ENCODE data around the gene WDR86. TPM values are rescaled to one million over a fixed set of nuclear protein-coding genes. Genes with fewer than 3 reads are reported as not detected.

Gene WDR86
- polyA plus RNA-seq, 6 donors from 2014 or later, result 1.4 to 3.5 (median 1.9) TPM

DNA sequence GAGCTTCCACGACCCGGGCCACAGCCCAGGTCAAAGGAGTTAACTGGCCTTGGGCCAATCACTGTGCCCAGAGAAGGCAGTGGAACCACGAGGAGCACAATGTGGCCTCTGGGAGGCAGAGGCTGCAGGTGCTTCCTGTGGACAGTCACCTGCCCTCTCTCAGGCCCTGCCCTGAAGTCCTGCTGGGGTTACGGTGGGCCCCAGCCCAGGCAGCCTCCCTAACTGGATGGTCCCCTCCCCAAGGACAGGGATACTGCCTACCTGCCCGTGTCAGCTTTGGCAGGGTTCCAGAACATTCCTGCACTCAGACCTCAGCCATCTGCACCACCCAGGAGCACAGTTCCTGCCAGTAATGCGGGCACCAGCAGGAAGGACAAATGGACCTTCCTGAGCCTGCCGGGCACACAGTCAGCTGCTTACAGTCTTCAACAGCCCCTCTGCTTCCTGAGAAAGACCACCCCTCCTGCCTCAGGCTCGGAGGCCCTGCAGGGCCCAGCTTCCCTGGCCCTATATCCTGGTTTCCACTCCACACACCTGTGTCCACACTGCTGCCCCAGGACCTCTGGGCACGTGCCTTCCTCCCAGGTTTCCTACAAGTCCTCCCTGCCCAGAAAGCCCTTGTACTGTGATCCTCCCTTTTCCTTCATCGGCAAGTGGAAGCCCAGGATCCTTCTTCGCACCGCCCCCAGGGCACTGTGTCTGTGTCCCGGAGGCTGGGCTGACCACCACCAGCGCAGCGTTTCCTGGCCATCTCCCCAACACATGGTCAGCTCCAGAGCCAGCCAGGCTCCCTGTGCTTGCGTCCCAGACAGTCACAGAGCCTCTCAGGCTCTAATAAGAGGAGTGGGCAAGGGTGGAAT lies 23.3 kb downstream of the WDR86 start:
- DNase-seq, result no peak
- no peak for ATAC-seq (ENCODE audit: low read depth in 2 of 2)
- Mint-ChIP-seq H3K27me3 (peaks cover 7 to 30% (median 29%) of the 10 kb centered on the region in 3 donors), H3K36me3 (no peaks in the 10 kb centered on the region), H3K27ac (peak overlapping the region in 2 of 6 donors; percentile 52 to 97), H3K9me3 (no peaks in the 10 kb centered on the region), H3K4me1 (peaks cover 7 to 12% (median 8%) of the 10 kb centered on the region in 3 donors), H3K4me3 (no peak overlapping the region)

DNA sequence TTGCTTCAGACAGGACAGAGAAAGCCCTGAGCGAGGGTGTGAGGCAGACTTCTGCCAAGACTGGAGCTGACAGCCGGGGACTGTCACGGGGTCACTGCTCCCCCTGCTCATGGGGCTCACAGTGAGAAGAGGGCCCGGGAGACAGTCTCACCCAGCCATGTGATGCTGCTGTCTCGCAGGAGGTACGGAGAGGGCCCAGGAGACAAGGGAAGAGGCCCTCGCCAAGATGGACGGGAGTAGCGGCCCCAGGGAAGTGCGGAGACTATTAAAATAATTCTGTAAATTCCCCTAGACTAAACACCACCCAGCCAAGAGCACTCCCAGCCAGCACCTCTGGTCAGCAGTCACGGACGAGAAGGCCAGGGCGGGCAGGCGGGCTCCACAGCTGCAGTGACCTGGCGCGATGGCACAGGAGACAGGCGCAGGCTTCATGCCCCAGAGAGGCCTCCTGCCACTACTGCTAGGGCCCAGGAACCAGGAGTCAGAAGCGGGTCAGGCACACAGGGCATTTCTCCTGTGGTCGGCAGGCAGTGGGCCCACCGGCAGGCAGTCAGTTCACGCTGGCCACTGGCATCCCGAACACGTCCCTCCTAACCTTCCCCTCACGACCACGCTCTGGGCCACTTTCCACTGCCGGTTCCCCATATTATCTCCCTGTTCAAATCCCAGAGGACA lies 24.1 kb downstream of the WDR86 start:
- ATAC-seq (ENCODE audit: low read depth in 2 of 2) (no peak), DNase-seq (no peak)
- Mint-ChIP-seq H3K4me1 (peaks cover 11 to 15% (median 12%) of the 10 kb centered on the region in 3 donors), H3K9me3 (no peaks in the 10 kb centered on the region), H3K36me3 (no peaks in the 10 kb centered on the region), H3K4me3 (no peak overlapping the region), H3K27me3 (peaks cover 6 to 24% (median 22%) of the 10 kb centered on the region in 3 donors), H3K27ac (peak overlapping the region in 3 of 6 donors; percentile 47 to 97 (median 52))

DNA sequence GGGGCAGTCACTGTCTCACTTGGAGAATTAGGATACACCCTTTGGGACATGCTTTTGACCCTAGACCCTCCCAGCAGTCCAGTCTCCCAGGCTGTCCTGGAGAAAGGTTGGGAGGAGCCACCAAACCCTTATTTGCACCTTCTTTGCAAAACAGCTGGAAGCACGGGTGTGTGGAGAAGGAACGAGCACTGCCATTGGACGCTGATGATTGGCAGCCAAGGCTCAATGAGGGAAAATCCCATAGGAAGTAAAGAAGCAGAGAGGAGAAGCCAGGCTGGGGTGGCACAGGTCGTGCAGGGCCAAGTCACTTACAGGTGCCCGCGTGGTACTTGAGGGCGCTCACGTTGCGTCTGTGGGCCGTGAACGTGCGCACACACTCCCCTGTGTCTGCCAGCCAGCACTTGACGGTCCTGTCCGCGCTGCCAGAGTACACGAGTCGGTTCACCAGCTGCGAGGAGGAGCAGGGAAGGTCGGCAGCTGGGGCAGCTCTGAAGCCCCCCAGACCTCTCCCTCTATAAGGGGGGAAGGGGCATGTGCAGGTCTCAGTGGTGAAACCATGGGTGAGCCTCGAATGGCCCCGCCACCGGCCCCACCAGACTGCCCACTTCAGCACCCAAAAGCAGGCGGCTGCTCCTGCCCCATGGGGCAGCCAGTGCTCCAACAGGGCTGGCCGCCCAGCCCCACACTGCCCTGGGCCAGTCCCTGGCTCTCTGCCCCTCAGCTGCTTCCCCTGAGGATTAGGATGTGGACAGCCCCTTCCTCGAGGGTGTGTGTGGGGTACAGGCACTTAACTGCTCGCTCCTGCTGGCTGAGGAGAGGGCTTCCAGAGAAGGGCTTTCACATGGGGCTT lies 24.8 kb downstream of the WDR86 start:
- Mint-ChIP-seq H3K4me3 (no peak overlapping the region), H3K36me3 (no peaks in the 10 kb centered on the region), H3K27ac (peak overlapping the region in 4 of 6 donors; percentile 95 to 97 (median 96)), H3K27me3 (peaks cover 0 to 17% (median 16%) of the 10 kb centered on the region in 3 donors), H3K4me1 (peaks cover 13 to 18% (median 18%) of the 10 kb centered on the region in 3 donors), H3K9me3 (no peaks in the 10 kb centered on the region)
- ATAC-seq (ENCODE audit: low read depth in 2 of 2) (no peak), DNase-seq (no peak)

DNA sequence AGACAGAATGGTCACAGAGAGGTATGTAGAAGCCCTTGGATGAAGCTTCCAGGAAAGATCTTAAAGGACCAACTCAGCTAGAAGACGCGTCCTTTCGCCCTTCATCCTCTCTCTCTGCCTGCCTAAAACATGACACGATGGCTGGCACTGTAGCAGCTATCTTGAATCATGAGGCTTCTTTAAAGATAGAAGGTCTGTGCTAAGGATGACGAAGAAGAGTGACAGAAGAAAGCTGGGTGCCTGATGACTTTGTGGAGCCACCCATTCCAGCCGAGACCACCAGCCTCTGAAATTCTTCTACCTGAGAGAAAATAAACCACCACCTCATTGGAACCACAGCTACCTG lies 25.5 kb downstream of the WDR86 start:
- H3K9me3 Mint-ChIP-seq, result no peaks in the 10 kb centered on the region
- peak overlapping the region; percentile 50 to 97 (median 86) for H3K27ac Mint-ChIP-seq
- no peak for ATAC-seq (ENCODE audit: low read depth in 2 of 2)
- peaks cover 13 to 21% (median 18%) of the 10 kb centered on the region in 3 donors for H3K4me1 Mint-ChIP-seq
- H3K27me3 Mint-ChIP-seq, result peaks cover 0 to 10% (median 9%) of the 10 kb centered on the region in 3 donors
- DNase-seq, result no peak
- peak overlapping the region in 2 of 8 donors; percentile 52 to 58 for H3K4me3 Mint-ChIP-seq
- no peaks in the 10 kb centered on the region for H3K36me3 Mint-ChIP-seq

DNA sequence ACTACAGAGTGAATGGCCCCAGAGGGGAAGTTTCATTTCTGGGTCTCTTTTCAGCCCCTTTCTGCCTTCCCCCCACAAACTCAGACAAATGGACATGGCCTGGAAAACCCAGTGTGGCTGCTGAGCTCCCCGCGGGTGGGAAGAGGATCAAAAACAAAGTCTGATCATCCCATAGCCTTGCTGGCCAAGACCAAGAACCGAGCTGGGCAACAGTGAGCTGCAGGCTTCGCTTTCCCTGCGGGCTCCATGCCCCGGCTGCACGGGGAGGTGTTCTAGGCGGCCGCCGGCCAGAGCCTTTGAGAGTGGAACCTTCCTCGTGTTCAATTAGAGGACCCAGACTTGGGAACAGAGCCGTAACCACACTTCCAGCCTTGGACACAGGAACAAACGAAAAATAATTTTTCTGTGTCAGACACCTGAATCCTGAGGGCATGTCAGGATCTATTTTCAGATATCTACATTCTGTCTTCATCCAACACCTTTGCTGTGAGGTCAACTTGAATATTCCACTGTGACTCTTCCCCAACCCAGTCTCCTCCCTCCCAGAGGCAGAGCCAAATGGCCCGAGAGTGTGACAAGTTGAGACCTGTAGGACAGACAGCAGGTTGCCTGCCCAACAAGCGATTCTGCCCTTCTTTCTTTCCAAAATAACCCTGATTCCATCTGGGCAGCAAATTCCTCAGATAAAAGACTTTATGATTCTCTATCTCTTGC lies 26.0 kb downstream of the WDR86 start:
- H3K9me3 Mint-ChIP-seq, result no peaks in the 10 kb centered on the region
- H3K4me1 Mint-ChIP-seq, result peaks cover 13 to 22% (median 21%) of the 10 kb centered on the region in 3 donors
- peak overlapping the region in 3 of 8 donors; percentile 19 to 58 (median 52) for H3K4me3 Mint-ChIP-seq
- ATAC-seq (ENCODE audit: low read depth in 2 of 2) (no peak), DNase-seq (no peak)
- H3K27me3 Mint-ChIP-seq, result peaks cover 0 to 8% (median 7%) of the 10 kb centered on the region in 3 donors
- H3K36me3 Mint-ChIP-seq, result no peaks in the 10 kb centered on the region
- peak overlapping the region; percentile 20 to 97 (median 86) for H3K27ac Mint-ChIP-seq

DNA sequence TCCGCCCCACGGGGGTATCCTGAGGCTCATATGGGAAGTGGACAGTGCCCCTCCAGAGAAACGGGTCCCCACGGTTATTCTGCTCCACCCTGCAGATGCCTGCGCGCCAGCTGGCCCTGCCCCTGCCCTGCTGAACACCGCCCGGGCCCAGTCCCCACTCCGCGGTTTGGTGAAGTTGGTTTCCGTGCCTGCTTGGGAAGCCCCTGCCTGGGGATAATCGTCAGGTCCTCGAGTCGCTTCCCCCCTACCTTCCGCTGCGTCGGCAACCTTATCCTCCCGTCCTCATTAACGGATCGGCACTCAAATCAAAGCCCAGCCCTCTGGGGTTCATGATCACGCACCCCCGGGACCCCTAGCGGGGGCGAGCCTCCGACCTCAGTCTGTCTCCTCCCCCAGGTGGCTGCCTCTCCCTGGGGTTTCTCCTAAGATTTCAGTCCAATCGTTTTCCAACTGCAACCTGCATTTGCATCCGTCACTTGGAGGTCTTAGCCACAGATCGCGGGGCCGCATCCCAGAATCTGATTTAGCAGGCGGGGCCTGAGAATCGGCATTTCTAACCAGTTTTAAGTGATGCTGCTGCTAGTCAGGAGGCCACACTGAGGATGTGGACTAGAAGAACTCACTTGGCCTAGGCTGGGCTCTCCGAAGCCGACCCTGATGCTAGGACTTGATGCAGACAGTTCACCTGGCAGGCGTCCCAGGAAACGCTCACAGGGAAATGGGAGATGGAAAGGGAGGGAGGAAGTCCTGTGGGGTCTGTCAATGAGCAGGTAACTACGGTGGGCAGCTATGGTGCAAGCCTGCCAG lies 27.6 kb downstream of the WDR86 start:
- no peaks in the 10 kb centered on the region for H3K9me3 Mint-ChIP-seq
- ATAC-seq (ENCODE audit: low read depth in 2 of 2), result peak; percentile 59 to 61
- H3K4me1 Mint-ChIP-seq, result peaks cover 13 to 29% (median 22%) of the 10 kb centered on the region in 3 donors
- peak; percentile 81 for DNase-seq
- H3K27ac Mint-ChIP-seq, result peak overlapping the region; percentile 96 to 98 (median 97)
- peaks cover 0 to 8% (median 7%) of the 10 kb centered on the region in 3 donors for H3K27me3 Mint-ChIP-seq
- H3K36me3 Mint-ChIP-seq, result peaks cover 7 to 13% of the 10 kb centered on the region in 2 donors
- H3K4me3 Mint-ChIP-seq, result peak overlapping the region; percentile 81 to 90 (median 87)

DNA sequence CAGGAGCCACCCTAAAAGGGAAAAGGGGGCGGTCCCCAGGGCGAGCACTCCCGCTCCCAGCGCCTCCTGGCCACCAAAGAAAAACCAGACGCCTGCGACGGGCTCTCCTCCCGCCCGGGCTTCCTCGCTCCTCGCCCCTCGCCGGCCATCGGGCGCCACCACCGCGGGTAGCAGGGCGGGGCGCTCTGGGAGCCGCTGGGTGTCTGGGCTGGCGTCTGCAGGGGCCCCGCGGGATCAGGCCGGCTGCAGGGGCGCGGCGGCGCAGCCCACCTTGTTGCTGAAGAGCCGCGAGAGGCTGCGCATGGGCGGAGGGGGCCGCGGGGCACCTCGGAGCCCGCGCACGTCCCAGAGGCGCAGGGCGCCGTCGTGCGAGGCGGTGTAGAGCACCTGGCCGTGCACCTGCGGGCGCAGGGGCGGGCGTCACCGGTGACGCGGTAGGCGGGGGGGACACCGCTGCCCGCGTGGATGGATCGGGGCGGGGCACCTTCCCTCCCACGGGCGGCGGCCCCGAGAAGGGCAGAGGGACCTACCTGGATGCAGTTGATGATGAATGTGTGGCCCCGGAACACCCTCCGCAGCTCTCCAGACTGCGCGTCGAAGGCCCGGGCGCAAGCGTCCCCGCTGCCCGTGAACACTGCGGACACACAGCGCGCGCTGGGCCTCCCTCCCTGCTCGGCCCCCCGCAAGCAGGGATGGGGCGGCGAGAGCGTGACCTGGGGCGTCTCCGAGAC lies 28.3 kb downstream of the WDR86 start:
- peak; percentile 75 to 77 for ATAC-seq (ENCODE audit: low read depth in 2 of 2)
- H3K4me3 Mint-ChIP-seq, result peak overlapping the region; percentile 86 to 93 (median 88)

DNA sequence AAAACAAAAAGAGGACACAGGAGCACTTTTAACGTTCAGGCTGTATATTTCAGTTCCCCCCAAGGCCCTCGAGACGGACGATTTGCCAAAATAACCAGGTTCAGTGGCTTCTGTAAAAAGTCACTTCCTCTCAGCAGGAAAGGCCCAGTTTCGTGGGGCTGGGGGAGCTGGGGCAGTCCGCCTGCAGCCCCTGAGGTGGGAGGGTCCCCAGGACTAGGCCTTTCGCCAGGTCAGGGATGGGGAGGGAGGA lies 28.8 kb downstream of the WDR86 start:
- H3K4me3 Mint-ChIP-seq, result peak overlapping the region; percentile 86 to 93 (median 88)
- no peaks in the 10 kb centered on the region for H3K9me3 Mint-ChIP-seq
- H3K4me1 Mint-ChIP-seq, result peaks cover 13 to 29% (median 22%) of the 10 kb centered on the region in 3 donors
- H3K27me3 Mint-ChIP-seq, result peaks cover 0 to 7% (median 0%) of the 10 kb centered on the region in 3 donors
- peak; percentile 76 for DNase-seq
- peak overlapping the region; percentile 92 to 99 (median 97) for H3K27ac Mint-ChIP-seq
- peaks cover 13% of the 10 kb centered on the region in 2 donors for H3K36me3 Mint-ChIP-seq
- ATAC-seq (ENCODE audit: low read depth in 2 of 2), result peak; percentile 40 to 42

More for the DNA sequence above, 28.3 kb downstream of the WDR86 start:
- H3K4me1 Mint-ChIP-seq, result peaks cover 13 to 29% (median 22%) of the 10 kb centered on the region in 3 donors
- peak overlapping the region; percentile 92 to 99 (median 98) for H3K27ac Mint-ChIP-seq
- H3K9me3 Mint-ChIP-seq, result no peaks in the 10 kb centered on the region
- DNase-seq, result peak; percentile 85
- H3K27me3 Mint-ChIP-seq, result peaks cover 0 to 7% (median 2%) of the 10 kb centered on the region in 3 donors
- peaks cover 13% of the 10 kb centered on the region in 2 donors for H3K36me3 Mint-ChIP-seq

DNA sequence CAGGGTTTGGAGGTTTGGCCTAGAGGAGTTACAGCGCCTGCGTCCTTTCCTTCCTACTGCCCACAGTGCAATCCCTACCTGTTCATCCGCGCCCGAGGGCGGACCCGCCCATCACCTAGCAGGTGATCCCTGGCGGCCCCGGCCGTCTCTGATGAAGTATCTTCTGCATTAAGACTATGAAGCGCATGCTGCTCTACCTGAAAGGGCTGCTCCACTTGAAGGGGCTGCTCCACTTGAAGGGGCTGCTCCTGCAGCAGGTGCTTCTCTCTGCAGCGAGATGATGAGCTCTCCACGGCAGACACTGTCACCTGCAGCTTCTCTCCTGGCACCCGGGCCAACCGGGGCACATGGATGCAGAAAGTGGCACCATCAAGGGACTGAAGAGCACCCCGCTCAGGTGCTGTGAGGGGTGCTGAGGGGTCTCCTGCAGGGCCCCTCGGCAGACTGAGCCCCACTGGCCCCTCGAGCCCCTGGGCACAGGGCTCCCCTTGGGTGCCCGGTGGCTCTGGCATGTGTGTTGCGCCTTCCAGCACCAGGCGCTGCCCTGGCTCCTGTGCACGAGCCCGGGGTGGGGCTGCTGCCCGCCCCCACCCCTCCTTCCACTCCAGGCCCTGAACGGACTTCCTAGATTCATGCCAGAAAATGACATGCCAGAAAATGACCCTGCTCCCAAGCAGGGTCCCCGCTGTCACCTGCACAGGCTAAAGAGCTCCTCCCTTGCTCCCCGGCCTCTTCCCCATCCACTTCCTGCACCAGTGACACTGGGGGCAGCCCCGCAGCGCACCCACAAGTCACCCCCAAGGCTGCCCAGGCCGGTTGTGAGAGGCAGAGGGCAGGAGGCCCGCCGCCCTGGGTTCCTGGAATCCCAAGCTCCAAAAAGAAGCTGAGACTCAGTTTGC lies 29.4 kb downstream of the WDR86 start:
- DNase-seq (no peak), ATAC-seq (ENCODE audit: low read depth in 2 of 2) (peak in 1 of 2 donors; percentile 1)
- peak overlapping the region; percentile 86 to 93 (median 88) for H3K4me3 Mint-ChIP-seq
- H3K27me3 Mint-ChIP-seq, result peaks cover 0 to 7% (median 0%) of the 10 kb centered on the region in 3 donors
- peaks cover 13 to 29% (median 22%) of the 10 kb centered on the region in 3 donors for H3K4me1 Mint-ChIP-seq
- no peaks in the 10 kb centered on the region for H3K9me3 Mint-ChIP-seq
- H3K27ac Mint-ChIP-seq, result peak overlapping the region; percentile 92 to 99 (median 97)
- H3K36me3 Mint-ChIP-seq, result peaks cover 13 to 16% of the 10 kb centered on the region in 2 donors

DNA sequence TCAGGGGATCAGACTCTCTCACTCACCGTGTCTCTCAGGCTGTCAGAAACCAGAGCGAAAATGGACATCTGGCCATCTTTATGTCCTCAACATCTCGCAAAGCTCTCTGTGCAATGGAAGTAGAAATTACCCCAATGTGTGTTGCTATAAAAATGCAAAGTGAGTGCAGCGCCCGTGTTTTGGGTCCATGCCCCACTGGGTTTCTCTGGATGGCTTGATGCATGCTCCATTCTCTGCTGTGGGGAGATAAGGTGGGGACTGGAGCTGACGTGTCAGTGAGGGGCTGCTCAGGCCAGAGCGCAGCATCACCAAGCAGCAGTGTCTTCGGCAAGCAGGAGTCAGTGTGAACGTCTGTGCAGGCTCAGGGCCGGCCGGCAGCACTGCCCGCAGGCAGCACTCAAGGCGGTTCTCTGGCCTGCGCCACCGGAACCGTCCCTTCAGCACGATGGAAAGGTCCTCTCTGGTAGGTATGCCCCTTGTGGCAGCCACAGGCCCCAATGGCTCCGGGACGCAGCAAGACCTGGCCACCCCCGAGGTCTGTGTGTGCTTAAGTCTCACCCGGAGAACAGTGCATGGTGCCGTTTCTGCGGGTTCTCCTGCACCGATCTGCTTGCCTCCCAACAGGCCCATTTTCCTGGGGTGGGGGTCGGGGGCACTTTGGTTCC lies 30.2 kb downstream of the WDR86 start:
- Mint-ChIP-seq H3K4me3 (peak overlapping the region in 7 of 8 donors; percentile 20 to 87 (median 50)), H3K36me3 (peaks cover 13 to 18% of the 10 kb centered on the region in 2 donors), H3K9me3 (no peaks in the 10 kb centered on the region), H3K27me3 (peaks cover 0 to 7% (median 0%) of the 10 kb centered on the region in 3 donors), H3K4me1 (peaks cover 13 to 29% (median 22%) of the 10 kb centered on the region in 3 donors), H3K27ac (peak overlapping the region; percentile 39 to 90 (median 84))
- ATAC-seq (ENCODE audit: low read depth in 2 of 2) (no peak), DNase-seq (no peak)

Measured in naive B cell (primary cell).